RKO (cell line): ENCODE results near the gene MYEOV.

Source experiments
- DNase-seq: peaks from one replicate; pipeline ENCODE4 v3.0.0-alpha.2; 2016; ENCODE audit warnings: low spot score

MYEOV gene

DNA sequence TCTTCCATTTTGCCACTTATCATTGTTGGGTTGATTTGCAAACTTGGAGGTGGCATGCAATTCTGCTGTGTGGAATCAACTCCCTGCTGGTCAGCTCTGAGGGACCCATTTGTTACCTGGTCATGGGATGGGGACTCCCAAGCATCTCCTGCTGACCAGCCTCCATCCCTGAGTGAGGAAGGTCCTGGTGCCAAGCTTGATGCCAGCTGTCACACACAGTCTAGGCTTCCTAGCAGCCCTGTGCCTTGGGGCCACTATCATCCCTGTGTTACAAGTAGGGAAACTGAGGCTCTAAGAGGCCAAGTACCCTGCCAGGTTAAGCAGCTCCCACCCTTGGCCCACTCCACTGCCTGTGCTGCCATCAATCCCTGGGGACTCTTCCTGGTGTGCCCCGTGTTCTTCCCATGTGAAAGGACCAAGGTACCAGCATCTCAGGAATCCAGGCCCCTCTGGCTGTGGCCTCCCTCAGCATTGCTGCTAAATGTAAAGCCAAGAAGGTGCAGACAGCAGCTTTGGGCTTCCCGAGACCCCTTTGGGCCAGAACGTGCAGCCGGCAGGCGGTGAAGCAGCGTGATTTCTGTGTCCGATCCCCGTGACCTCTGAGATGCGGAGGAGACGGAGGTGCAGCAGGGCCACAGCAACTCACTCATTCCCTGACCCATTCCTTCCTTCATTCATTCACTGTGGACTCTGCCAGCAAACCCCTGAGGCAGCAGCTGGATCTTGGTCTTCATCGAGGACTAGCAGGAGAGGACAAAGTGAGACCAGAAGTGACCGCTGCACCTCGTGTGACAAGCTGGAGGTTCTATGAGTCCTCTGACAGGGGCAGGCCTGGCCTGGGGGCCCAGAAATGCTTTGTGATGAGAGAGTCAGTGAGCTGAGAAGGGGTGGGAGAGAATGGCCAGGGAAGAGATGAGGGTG lies 49.7 kb downstream of the MYEOV start:
- DNase-seq, result no peak

DNA sequence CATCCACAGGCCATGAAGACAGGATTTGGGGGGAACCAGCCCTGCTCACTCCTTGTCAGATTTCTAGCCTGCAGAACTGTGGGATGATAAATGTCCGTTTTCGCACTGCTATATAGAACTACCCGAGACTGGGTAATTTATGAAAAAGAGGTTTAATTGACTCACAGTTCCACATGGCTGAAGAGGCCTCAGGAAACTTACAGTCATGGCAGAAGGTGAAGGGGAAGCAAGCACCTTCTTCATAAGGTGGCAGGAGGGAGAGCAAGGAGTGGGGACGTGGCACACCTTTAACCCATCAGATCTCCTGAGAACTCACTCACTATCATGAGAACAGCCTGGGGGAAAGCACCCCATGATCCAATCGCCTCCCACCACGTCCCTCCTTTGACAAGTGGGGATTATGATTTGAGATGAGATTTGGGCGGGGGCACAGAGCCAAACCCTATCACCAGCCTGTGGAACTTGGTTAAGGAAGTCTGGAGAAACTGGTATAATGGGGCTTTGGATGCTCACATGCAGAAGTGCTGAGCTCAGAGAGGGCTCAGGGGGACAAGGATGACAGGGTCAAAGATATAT lies 50.7 kb downstream of the MYEOV start:
- DNase-seq, result no peak
